ENCODE results near the gene ADCY4. TPM values are rescaled to one million over a fixed set of nuclear protein-coding genes. Genes with fewer than 3 reads are reported as not detected.

ADCY4 gene
- total and polyA plus RNA-seq, 2 of the 8 experiments (the other 6 are each of a cell fraction or from before 2014, with no cell fraction given) = 0.27 to 0.35 TPM

GRCh38 chr14:24342889-24343288, 8.0 kb upstream of the ADCY4 start (continued):
- TF ChIP-seq CHD7 (IDR thresholded peaks at IDR 0.05; ENCODE audit: insufficient replicate concordance, low read length) (no peak), HDAC2 (IDR thresholded peaks at IDR 0.05; ENCODE audit: borderline replicate concordance in 1 of 2, low read depth in 2 of 2, low read length in 2 of 2) (no peak), SP1 (IDR thresholded peaks at IDR 0.05; ENCODE audit: low read depth, low read length) (no peak), GABPA (IDR thresholded peaks at IDR 0.05; ENCODE audit: borderline replicate concordance, insufficient read depth, low read length) (no peak), RNF2 (IDR thresholded peaks at IDR 0.05; ENCODE audit: borderline replicate concordance, low read depth, low read length, missing control alignments, poor library complexity, severe bottlenecking) (no peak), MAX (IDR thresholded peaks at IDR 0.05) (no peak), TCF12 (IDR thresholded peaks at IDR 0.05; ENCODE audit: low read depth, low read length) (no peak), MAFK (IDR thresholded peaks at IDR 0.05; ENCODE audit: low read depth, low read length) (no peak)
